GM18868 (cell line): ENCODE measurements around the gene CREG1.

ENCODE experiments used
- ATAC-seq: cut with Tn5 transposase; IDR thresholded peaks from one replicate; pipeline ENCODE4 v1.9.1; 2021; ENCODE audit warnings: mild to moderate bottlenecking, moderate library complexity; ENCODE audit not compliant: unreplicated experiment

CREG1 gene

GRCh38 chr1:167509587-167509986 is 44.0 kb downstream of the CREG1 start:
- ATAC-seq, result no peak

GRCh38 chr1:167507719-167508118 is 45.8 kb downstream of the CREG1 start:
- no peak for ATAC-seq

- no peak for ATAC-seq
Observed at GRCh38 chr1:167504467-167504827, 49.1 kb downstream of the CREG1 start.

GRCh38 chr1:167503626-167504466 is 49.7 kb downstream of the CREG1 start:
- no peak for ATAC-seq

GRCh38 chr1:167502719-167503462 is 50.7 kb downstream of the CREG1 start:
- no peak for ATAC-seq

GRCh38 chr1:167502192-167502551 is 51.4 kb downstream of the CREG1 start:
- no peak for ATAC-seq

GRCh38 chr1:167501515-167502191 is 51.9 kb downstream of the CREG1 start:
- ATAC-seq, result no peak

GRCh38 chr1:167500283-167500860 is 53.2 kb downstream of the CREG1 start:
- ATAC-seq, result peak; percentile 51

GRCh38 chr1:167499664-167500101 is 53.9 kb downstream of the CREG1 start:
- ATAC-seq, result peak; percentile 97

GRCh38 chr1:167499106-167499505 is 54.5 kb downstream of the CREG1 start:
- no peak for ATAC-seq

- ATAC-seq, result no peak
Observed at GRCh38 chr1:167496797-167497619, 56.6 kb downstream of the CREG1 start.

- ATAC-seq, result no peak
Observed at GRCh38 chr1:167493372-167493771, 60.2 kb downstream of the CREG1 start.

- ATAC-seq, result no peak
Observed at GRCh38 chr1:167492481-167492910, 61.1 kb downstream of the CREG1 start.

GRCh38 chr1:167491586-167492461 is 61.7 kb downstream of the CREG1 start:
- ATAC-seq, result no peak
